ENCODE results near the gene TLCD3B. TPM values are rescaled to one million over a fixed set of nuclear protein-coding genes. Genes with fewer than 3 reads are reported as not detected.
A peak's percentile ranks its signal among the peaks of the same experiment; 100 is the strongest.

TLCD3B gene, protein sequence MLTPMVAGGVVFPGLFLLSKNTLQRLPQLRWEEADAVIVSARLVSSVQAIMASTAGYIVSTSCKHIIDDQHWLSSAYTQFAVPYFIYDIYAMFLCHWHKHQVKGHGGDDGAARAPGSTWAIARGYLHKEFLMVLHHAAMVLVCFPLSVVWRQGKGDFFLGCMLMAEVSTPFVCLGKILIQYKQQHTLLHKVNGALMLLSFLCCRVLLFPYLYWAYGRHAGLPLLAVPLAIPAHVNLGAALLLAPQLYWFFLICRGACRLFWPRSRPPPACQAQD
- total RNA-seq, result under 1 TPM in 1 of 4 donors, not detected in 3; 0.23 TPM

DNA sequence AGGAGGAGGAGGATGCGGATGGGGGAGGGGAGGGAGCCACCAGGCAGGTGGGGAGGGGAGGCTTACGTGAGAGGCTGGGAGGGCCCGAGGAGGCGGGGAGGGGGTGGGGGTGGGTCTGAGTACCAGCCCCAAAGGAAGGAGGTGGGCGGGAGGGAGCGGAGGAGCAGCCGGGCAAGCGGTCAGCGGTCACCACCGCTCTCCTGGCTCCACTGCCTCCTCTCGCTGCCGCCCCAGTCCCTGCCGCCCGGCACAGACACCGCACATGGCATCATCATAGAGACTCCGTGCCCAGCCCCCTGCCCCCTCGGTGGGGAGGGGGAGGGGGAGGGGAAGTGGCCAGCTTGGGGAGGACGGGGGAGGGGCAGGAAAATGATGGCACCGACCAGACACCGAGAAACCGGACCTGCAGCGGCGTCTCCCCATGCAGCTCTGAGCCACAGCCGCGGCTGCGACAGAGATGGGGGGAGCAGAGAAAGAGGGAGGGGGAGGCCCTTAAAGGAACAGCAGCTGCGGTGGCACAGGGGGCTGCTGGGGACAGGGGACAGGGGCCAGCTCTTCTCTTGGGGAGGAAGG is at the start of gene TLCD3B:
Gene TLCD3B (minus strand): TSS at position 431 of the 573 bp plus-strand sequence. CDS start 744 bp downstream, outside the sequence.
- under 1% methylated on average over 21 of the region's 27 CpGs for WGBS
- peak within 1 kb of the TSS; percentile 18 to 41 (median 30) for H3K4me3 ChIP-seq

DNA sequence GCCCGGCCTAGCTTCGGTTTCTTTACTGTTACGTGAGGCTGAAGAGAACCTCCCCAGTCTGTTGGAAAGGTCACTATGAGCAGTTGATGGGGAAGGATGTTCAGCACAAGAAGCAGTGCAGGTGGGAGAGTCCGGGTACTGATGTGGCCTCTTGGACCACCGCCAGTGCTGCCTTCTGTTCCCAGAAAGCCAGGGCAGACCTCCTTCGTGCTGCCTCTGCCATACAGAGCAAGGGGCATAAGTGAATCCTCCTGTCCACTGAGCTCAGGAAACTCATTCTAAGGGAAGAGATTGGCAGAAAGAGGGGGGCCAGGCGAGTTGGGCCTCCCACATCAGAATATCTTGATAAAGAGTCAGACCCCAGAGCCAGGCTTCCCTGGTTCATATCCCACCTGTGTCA is 48.4 kb upstream of the TLCD3B start:
- no peak for DNase-seq (ENCODE audit: extremely low spot score)
- TF ChIP-seq EP300 (IDR thresholded peaks at IDR 0.05), result no peak
- no peak for TF ChIP-seq POLR2A (IDR thresholded peaks at IDR 0.05; ENCODE audit: low read depth)
- TF ChIP-seq POLR2AphosphoS5 (IDR thresholded peaks at IDR 0.05), result no peak
- TF ChIP-seq, protein P1, sequence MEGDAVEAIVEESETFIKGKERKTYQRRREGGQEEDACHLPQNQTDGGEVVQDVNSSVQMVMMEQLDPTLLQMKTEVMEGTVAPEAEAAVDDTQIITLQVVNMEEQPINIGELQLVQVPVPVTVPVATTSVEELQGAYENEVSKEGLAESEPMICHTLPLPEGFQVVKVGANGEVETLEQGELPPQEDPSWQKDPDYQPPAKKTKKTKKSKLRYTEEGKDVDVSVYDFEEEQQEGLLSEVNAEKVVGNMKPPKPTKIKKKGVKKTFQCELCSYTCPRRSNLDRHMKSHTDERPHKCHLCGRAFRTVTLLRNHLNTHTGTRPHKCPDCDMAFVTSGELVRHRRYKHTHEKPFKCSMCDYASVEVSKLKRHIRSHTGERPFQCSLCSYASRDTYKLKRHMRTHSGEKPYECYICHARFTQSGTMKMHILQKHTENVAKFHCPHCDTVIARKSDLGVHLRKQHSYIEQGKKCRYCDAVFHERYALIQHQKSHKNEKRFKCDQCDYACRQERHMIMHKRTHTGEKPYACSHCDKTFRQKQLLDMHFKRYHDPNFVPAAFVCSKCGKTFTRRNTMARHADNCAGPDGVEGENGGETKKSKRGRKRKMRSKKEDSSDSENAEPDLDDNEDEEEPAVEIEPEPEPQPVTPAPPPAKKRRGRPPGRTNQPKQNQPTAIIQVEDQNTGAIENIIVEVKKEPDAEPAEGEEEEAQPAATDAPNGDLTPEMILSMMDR (IDR thresholded peaks at IDR 0.05), result no peak
- Histone ChIP-seq H3K4me3 (no peak overlapping the region), H3K27ac (replicated peaks in 1 of 4) (no peak overlapping the region), H3K4me1 (peaks cover 29 to 45% (median 39%) of the 10 kb centered on the region in 4 donors), H3K27me3 (no peaks in the 10 kb centered on the region), H3K36me3 (peaks cover 41 to 74% (median 71%) of the 10 kb centered on the region in 4 donors), H3K9me3 (no peaks in the 10 kb centered on the region)
- WGBS, result 87% methylated on average over 7 of the region's 7 CpGs
- intact Hi-C loops (cut with DNase I), result no loop called here

More for the DNA sequence above, at the start of gene TLCD3B:
- Histone ChIP-seq H3K9me3 (no peaks in the 10 kb centered on the region), H3K27ac (replicated peaks in 1 of 4) (no peak within 1 kb of the TSS), H3K4me1 (peaks cover 9 to 19% (median 13%) of the 10 kb centered on the region in 4 donors), H3K27me3 (peaks cover 0 to 100% (median 42%) of the 10 kb centered on the region in 4 donors), H3K36me3 (no peaks in the 10 kb centered on the region)
- TF ChIP-seq POLR2A (IDR thresholded peaks at IDR 0.05; ENCODE audit: low read depth) (no peak), POLR2AphosphoS5 (IDR thresholded peaks at IDR 0.05) (no peak), EP300 (IDR thresholded peaks at IDR 0.05) (no peak)
- TF ChIP-seq, protein P1 (IDR thresholded peaks at IDR 0.05), result no peak
- no peak for DNase-seq (ENCODE audit: extremely low spot score)
- intact Hi-C loops (cut with DNase I), result no loop called here

DNA sequence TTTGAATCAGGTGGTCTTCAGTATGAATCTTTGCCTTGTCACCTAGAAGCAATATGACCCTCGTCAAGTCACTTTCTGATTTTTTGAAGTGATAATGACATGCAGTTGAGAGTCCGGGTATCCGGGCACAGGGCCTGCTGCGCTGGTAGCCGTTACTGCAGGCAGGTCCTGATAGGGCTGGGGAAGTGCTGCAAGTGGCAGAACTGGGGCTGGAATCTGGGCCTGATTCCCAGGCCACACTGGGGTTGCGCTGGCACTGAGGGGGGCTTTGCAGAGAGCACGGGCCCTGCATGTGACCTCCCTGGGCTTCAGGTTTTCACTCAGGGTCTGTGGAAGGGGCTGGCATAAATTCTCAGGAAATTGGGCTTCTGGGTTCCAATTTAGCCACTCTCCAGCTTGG is 47.7 kb upstream of the TLCD3B start:
- Histone ChIP-seq H3K9me3 (no peaks in the 10 kb centered on the region), H3K36me3 (peaks cover 40 to 69% (median 64%) of the 10 kb centered on the region in 4 donors), H3K4me1 (peaks cover 29 to 46% (median 39%) of the 10 kb centered on the region in 4 donors), H3K27me3 (no peaks in the 10 kb centered on the region), H3K4me3 (no peak overlapping the region), H3K27ac (replicated peaks in 1 of 4) (no peak overlapping the region)
- no peak for DNase-seq (ENCODE audit: extremely low spot score)
- TF ChIP-seq POLR2AphosphoS5 (IDR thresholded peaks at IDR 0.05), result no peak
- TF ChIP-seq, protein P1 (IDR thresholded peaks at IDR 0.05), result no peak
- TF ChIP-seq EP300 (IDR thresholded peaks at IDR 0.05), result no peak
- no peak for TF ChIP-seq POLR2A (IDR thresholded peaks at IDR 0.05; ENCODE audit: low read depth)
- intact Hi-C loops (cut with DNase I), result no loop called here
- 85% methylated on average over 7 of the region's 7 CpGs for WGBS

DNA sequence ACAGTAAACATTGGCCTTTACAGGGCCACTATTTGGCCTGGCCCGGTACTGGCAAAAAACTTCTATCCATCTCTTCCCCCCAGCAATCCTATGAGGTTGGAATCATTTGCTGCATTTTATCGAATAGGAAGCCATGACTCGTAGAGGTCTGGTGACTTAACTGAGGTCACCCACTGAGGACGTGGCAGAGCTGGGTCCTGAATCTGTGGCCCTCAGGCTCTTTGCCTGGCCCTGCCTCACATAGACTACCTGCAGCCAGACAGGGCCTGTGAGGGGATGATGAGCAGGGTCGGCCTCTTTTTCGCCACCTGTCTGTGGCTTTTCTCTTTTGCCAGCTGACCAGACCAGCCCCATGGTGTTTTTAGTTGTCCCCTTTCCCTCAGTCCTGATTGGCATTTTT is 46.6 kb upstream of the TLCD3B start:
- TF ChIP-seq POLR2AphosphoS5 (IDR thresholded peaks at IDR 0.05), result no peak
- TF ChIP-seq EP300 (IDR thresholded peaks at IDR 0.05), result no peak
- TF ChIP-seq POLR2A (IDR thresholded peaks at IDR 0.05; ENCODE audit: low read depth), result no peak
- TF ChIP-seq, protein P1 (IDR thresholded peaks at IDR 0.05), result no peak
- WGBS, result 69% methylated on average over 6 of the region's 6 CpGs
- DNase-seq (ENCODE audit: extremely low spot score), result no peak
- Histone ChIP-seq H3K36me3 (peaks cover 37 to 69% (median 63%) of the 10 kb centered on the region in 4 donors), H3K27ac (replicated peaks in 1 of 4) (peak overlapping the region in 1 of 4 donors; percentile 93), H3K4me3 (no peak overlapping the region), H3K9me3 (no peaks in the 10 kb centered on the region), H3K27me3 (no peaks in the 10 kb centered on the region), H3K4me1 (peaks cover 29 to 46% (median 39%) of the 10 kb centered on the region in 4 donors)
- intact Hi-C loops (cut with DNase I), result no loop called here
